Prostate gland (tissue), 2 donors: ENCODE measurements around the gene KCNK5.

Source experiments
- CTCF ChIP-seq, 4 experiments: fragments of 200-600 bp in 2 of 4; fragments of 450-650 bp in 2 of 4; sonication (generic) in 2 of 4; IDR thresholded peaks; 1 replicate in 3 of 4; 2 replicates in 1 of 4; pipeline ENCODE4 v1.5.1; 2016 to 2019; ENCODE audit warnings: antibody characterized with exemption in 4 of 4, mild to moderate bottlenecking in 2 of 4, moderate library complexity in 2 of 4
- POLR2A ChIP-seq: fragments of 450-650 bp; IDR thresholded peaks from one replicate; pipeline ENCODE4 v1.6.1; 2016; ENCODE audit warnings: antibody characterized with exemption, mild to moderate bottlenecking
- POLR2AphosphoS5 ChIP-seq: sonication (generic); formaldehyde crosslinking; IDR thresholded peaks from one replicate; pipeline ENCODE4 v1.6.1; 2017; ENCODE audit warnings: antibody characterized with exemption

DNA sequence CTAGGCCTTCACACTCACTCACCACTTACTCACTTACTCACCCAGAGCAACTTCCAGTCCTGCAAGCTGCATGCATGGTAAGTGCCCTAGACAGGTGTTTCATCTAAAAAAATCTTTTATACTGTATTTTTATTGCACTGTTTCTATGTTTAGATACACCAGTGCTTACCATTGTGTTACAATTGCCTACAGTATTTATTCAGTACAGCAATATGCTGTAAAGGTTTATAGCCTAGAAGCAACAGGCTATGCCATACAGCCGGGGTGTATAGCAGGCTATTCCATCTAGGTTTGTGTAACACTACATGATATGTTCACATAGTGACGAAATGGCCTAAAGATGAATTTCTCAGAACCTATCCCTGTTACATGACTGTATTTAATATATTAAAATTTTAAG lies 37.1 kb upstream of the KCNK5 start:
- TF ChIP-seq CTCF (IDR thresholded peaks at IDR 0.05) (no peak), POLR2AphosphoS5 (no peak), POLR2A (no peak)
